IMR-90 (cell line): ENCODE data around the gene CTNNA2. TPM values are rescaled to one million over a fixed set of nuclear protein-coding genes. Genes with fewer than 3 reads are reported as not detected.

ENCODE experiments used
- ATAC-seq: fragments of 200-7000 bp; cut with Tn5 transposase; 2 replicates; pipeline ENCODE4 v1.9.1; 2020; ENCODE audit warnings: low read depth, mild to moderate bottlenecking, moderate library complexity
- BruUV-seq: library from RNA; stranded (reverse); fragments of 400-500 nt; replicated peaks from 2 replicates; lab custom pipeline; 2021; lab: Mats Ljungman, UMichigan
- CTCF ChIA-PET: fragments of 300-600 bp; formaldehyde crosslinking; extraction: SDS; loops from one replicate; lab custom pipeline; 2021; ENCODE audit warnings: antibody characterized with exemption; lab: Yijun Ruan, JAX
- POLR2A ChIA-PET: fragments of 300-600 bp; sonication (Branson Sonifier 250); formaldehyde crosslinking; loops from one replicate; lab custom pipeline; 2022; ENCODE audit warnings: antibody characterized with exemption; ENCODE audit not compliant: unreplicated experiment; lab: Charles Lee
- DNase-seq: peaks from one replicate; pipeline ENCODE4 v3.0.0; 2013
- H2AFZ ChIP-seq: replicated peaks from 2 replicates; pipeline ENCODE3; 2013; ENCODE audit warnings: low read length, mild to moderate bottlenecking; ENCODE audit not compliant: poor library complexity
- H2AK5ac ChIP-seq: 2 replicates; pipeline ENCODE4 v1.6.1; 2013; ENCODE audit warnings: low read depth, low read length, inconsistent platforms
- H2AK9ac ChIP-seq: replicated peaks from 2 replicates; pipeline ENCODE3; 2013; ENCODE audit warnings: mild to moderate bottlenecking, low read depth, low read length, moderate library complexity; ENCODE audit not compliant: poor library complexity
- H2BK120ac ChIP-seq: 2 replicates; pipeline ENCODE4 v1.6.1; 2013; ENCODE audit warnings: low read depth, low read length, inconsistent platforms
- H2BK15ac ChIP-seq: 3 replicates; pipeline ENCODE4 v1.6.1; 2013; ENCODE audit warnings: low read depth, low read length, inconsistent platforms
- H2BK20ac ChIP-seq: 2 replicates; pipeline ENCODE4 v1.6.1; 2013; ENCODE audit warnings: low read depth, mild to moderate bottlenecking, inconsistent platforms, low read length, moderate library complexity
- H2BK5ac ChIP-seq: 2 replicates; pipeline ENCODE4 v1.6.1; 2013; ENCODE audit warnings: mild to moderate bottlenecking, low read depth, low read length, inconsistent platforms; ENCODE audit not compliant: poor library complexity, severe bottlenecking
- H3K14ac ChIP-seq: replicated peaks from 2 replicates; pipeline ENCODE4 v1.6.1; 2013; ENCODE audit warnings: low read depth, low read length, inconsistent platforms
- H3K18ac ChIP-seq: 2 replicates; pipeline ENCODE4 v1.6.1; 2013; ENCODE audit warnings: low read depth, low read length, control low read depth
- H3K23ac ChIP-seq: 2 replicates; pipeline ENCODE4 v1.6.1; 2013; ENCODE audit warnings: low read depth, low read length, inconsistent platforms
- H3K27ac ChIP-seq: 2 replicates; pipeline ENCODE4 v1.5.1; 2013; ENCODE audit warnings: mild to moderate bottlenecking, control low read depth, low read length; ENCODE audit not compliant: insufficient read depth
- H3K27me3 ChIP-seq: 2 replicates; pipeline ENCODE4 v1.6.1; 2013; ENCODE audit warnings: low read length; ENCODE audit not compliant: control insufficient read depth, insufficient read depth
- H3K36me3 ChIP-seq: 2 replicates; pipeline ENCODE4 v1.6.1; 2013; ENCODE audit warnings: low read length, mixed read lengths; ENCODE audit not compliant: control insufficient read depth, insufficient read depth
- H3K4ac ChIP-seq: 2 replicates; pipeline ENCODE4 v1.6.1; 2013; ENCODE audit warnings: low read depth, low read length, inconsistent platforms
- H3K4me1 ChIP-seq: 2 replicates; pipeline ENCODE4 v1.6.1; 2013; ENCODE audit warnings: low read length, mixed read lengths; ENCODE audit not compliant: control insufficient read depth, insufficient read depth
- H3K4me2 ChIP-seq: 2 replicates; pipeline ENCODE4 v1.6.1; 2013; ENCODE audit warnings: low read depth, mild to moderate bottlenecking, control low read depth, low read length, moderate library complexity
- H3K4me3 ChIP-seq: 2 replicates; pipeline ENCODE4 v1.5.1; 2013; ENCODE audit warnings: low read depth, mild to moderate bottlenecking, control low read depth, low read length, moderate library complexity; ENCODE audit not compliant: insufficient read depth
- H3K56ac ChIP-seq: 2 replicates; pipeline ENCODE4 v1.6.1; 2013; ENCODE audit warnings: low read length, inconsistent platforms; ENCODE audit not compliant: insufficient read depth; ENCODE audit errors: extremely low read depth
- H3K79me1 ChIP-seq, 2 experiments: 2 replicates each; pipeline ENCODE4 v1.6.1; 2013; ENCODE audit warnings: low read length in 2 of 2, inconsistent platforms in 1 of 2, low read depth in 1 of 2
- H3K9ac ChIP-seq: 2 replicates; pipeline ENCODE4 v1.6.1; 2013; ENCODE audit warnings: low read depth, low read length, control low read depth
- H3K9me1 ChIP-seq: 2 replicates; pipeline ENCODE4 v1.6.1; 2013; ENCODE audit warnings: low read length, inconsistent platforms; ENCODE audit not compliant: insufficient read depth
- H3K9me3 ChIP-seq: 2 replicates; pipeline ENCODE4 v1.6.1; 2013; ENCODE audit warnings: low read length; ENCODE audit not compliant: control insufficient read depth, insufficient read depth
- H4K20me1 ChIP-seq: 2 replicates; pipeline ENCODE4 v1.6.1; 2013; ENCODE audit warnings: low read length, inconsistent platforms; ENCODE audit not compliant: insufficient read depth
- H4K5ac ChIP-seq: 2 replicates; pipeline ENCODE4 v1.6.1; 2013; ENCODE audit warnings: mild to moderate bottlenecking, low read depth, low read length, control low read depth
- H4K8ac ChIP-seq, 2 experiments: 2 replicates each; pipeline ENCODE4 v1.6.1; 2013; ENCODE audit warnings: low read depth in 2 of 2, low read length in 2 of 2, control low read depth in 1 of 2, inconsistent platforms in 1 of 2
- H4K91ac ChIP-seq: 2 replicates; pipeline ENCODE4 v1.6.1; 2013; ENCODE audit warnings: low read depth, low read length, inconsistent platforms; ENCODE audit not compliant: insufficient read depth
- CEBPB ChIP-seq: IDR thresholded peaks from 2 replicates; pipeline ENCODE4 v1.6.1; 2012; ENCODE audit warnings: low read depth, low read length, improper control_type of control experiment
- CHD1 ChIP-seq: IDR thresholded peaks from 2 replicates; pipeline ENCODE4 v1.6.1; 2012; ENCODE audit warnings: low read depth, low read length, improper control_type of control experiment
- WGBS, 2 experiments: methylation state at CpG; one replicate each; pipeline versions ENCODE4 v1.1.5 to v1.1.7; 2013; ENCODE audit warnings: missing lambda C conversion rate in 2 of 2; ENCODE audit not compliant: insufficient read length in 1 of 2; ENCODE audit errors: extremely low coverage in 2 of 2; 5-methylcytosine and 5-hydroxymethylcytosine counted together
- dilution Hi-C: fragments of 300-500 bp; cut with HindIII; formaldehyde crosslinking; loops from one replicate; pipeline ENCODE4 v1.14.3; 2018; ENCODE audit warnings: low sequenced_read_pairs; ENCODE audit not compliant: unreplicated experiment
- in situ Hi-C: fragments of 300-500 bp; cut with MboI; formaldehyde crosslinking; loops from 3 replicates; pipeline ENCODE4 v1.14.3; 2019; ENCODE audit warnings: low sequenced_read_pairs, inconsistent platforms, mixed read lengths
- intact Hi-C: fragments of 100-400 bp; cut with micrococcal nuclease; formaldehyde crosslinking; loops from 2 replicates; pipeline ENCODE4 v1.10.0; 2022
- polyA plus RNA-seq, 3 experiments: library from polyadenylated mRNA; depleted of rRNA; stranded (reverse); fragments of >200 nt; gene quantifications; 2 replicates each; pipeline ENCODE4 v1.2.3, GENCODE V29; 2012; ENCODE audit warnings: low replicate concordance in 1 of 3
- total RNA-seq: library from RNA; depleted of rRNA; stranded (reverse); fragments of >200 nt; gene quantifications from 2 replicates; pipeline ENCODE4 v1.2.3, GENCODE V29; 2012

CTNNA2 gene
- total and polyA plus RNA-seq, 2 of the 4 experiments (the other 2 are of a cell fraction), result not detected

DNA sequence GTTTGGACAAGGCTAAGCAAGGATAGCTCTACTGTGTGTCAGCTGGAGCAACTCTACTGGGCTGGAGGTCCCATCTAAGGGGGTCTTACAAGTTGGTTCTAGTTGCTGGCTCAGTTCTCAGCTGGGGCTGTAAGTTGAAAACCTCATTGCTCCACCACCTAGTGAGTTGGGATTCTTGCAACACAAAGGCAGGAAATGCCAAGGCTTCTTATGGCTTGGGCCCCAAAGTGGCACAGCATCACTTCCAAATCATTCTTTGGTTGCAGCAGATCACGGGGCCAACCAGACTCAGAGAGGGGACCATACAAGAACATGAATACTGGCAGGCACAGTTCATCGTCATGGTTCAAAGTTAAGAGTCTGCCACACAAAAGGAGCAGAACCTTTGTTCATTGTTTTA, 459.0 kb downstream of the CTNNA2 start:
- Histone ChIP-seq H2BK20ac (no peak overlapping the region), H2AK9ac (no peak overlapping the region)

More for the DNA sequence above, 459.0 kb downstream of the CTNNA2 start:
- Histone ChIP-seq H3K4ac (no peak overlapping the region), H4K91ac (no peak overlapping the region; the same call in 1 of the 2 replicates), H2AFZ (peak overlapping the region; percentile 17), H2BK120ac (no peak overlapping the region; the same call in 1 of the 2 replicates), H3K27ac (no peak overlapping the region), H3K9me1 (no peaks in the 10 kb centered on the region), H4K5ac (peak overlapping the region; percentile 34; the same call in 1 of the 2 replicates), H2BK5ac (no peak overlapping the region), H4K8ac (no peak overlapping the region), H3K4me3 (no peak overlapping the region), H3K4me1 (peaks cover 2% of the 10 kb centered on the region), H3K27me3 (peaks cover 1% of the 10 kb centered on the region; the same call in 1 of the 2 replicates), H3K14ac (no peak overlapping the region), H3K79me1 (no peaks in the 10 kb centered on the region), H3K56ac (no peak overlapping the region), H3K36me3 (no peaks in the 10 kb centered on the region), H3K18ac (peak overlapping the region; percentile 64; the same call in 1 of the 2 replicates), H2BK15ac (no peak overlapping the region), H3K9me3 (no peaks in the 10 kb centered on the region), H3K9ac (no peak overlapping the region), H3K23ac (no peak overlapping the region), H3K4me2 (no peak overlapping the region), H4K20me1 (no peaks in the 10 kb centered on the region), H2AK5ac (no peak overlapping the region)
- no TSS peak for BruUV-seq
- intact Hi-C loops (no loop called here), dilution Hi-C loops (no loop called here), in situ Hi-C loops (no loop called here)
- 40% methylated on average over 1 of the region's 2 CpGs; no CpG with 5 or more reads in 1 of the 2 experiments for whole genome bisulfite sequencing, 2 experiments
- TF ChIP-seq CHD1, result no peak
- peak; percentile 70 for TF ChIP-seq CEBPB
- CTCF ChIA-PET, result no interaction called here
- DNase-seq, result peak; percentile 24
- POLR2A ChIA-PET, result no interaction called here
- peak; percentile 59 for ATAC-seq
